Adrenal gland (tissue), 12 donors: Measurements from ENCODE around the gene SORBS1. TPM values are rescaled to one million over a fixed set of nuclear protein-coding genes. Genes with fewer than 3 reads are reported as not detected.

Experiments used
- DNase-seq, 7 donors: peaks; one replicate each; pipeline ENCODE4 v3.0.0-alpha.2; 2019 to 2020
- H3K27ac ChIP-seq, 5 donors: fragments of 200-600 bp; sonication (generic) in 4 of 5; 1 replicate in 3 of 5; 2 replicates in 2 of 5; pipeline versions ENCODE4 v1.5.1 to v1.8.0; 2016 to 2020; ENCODE audit warnings: mild to moderate bottlenecking in 1 of 5
- H3K27me3 ChIP-seq: fragments of 200-600 bp; 2 replicates; pipeline ENCODE4 v1.8.0; 2021
- H3K36me3 ChIP-seq, 2 donors: fragments of 200-600 bp; replicated peaks in 1 of 2; 1 replicate in 1 of 2; 2 replicates in 1 of 2; pipeline versions ENCODE4 v1.5.1 to v1.8.0; 2018 to 2022
- H3K4me1 ChIP-seq, 2 donors: fragments of 200-600 bp; replicated peaks in 1 of 2; 1 replicate in 1 of 2; 2 replicates in 1 of 2; pipeline versions ENCODE4 v1.5.1 to v1.8.0; 2018 to 2021
- H3K4me3 ChIP-seq, 4 donors: fragments of 200-600 bp; sonication (generic) in 3 of 4; one replicate each; pipeline ENCODE4 v1.5.1; 2016 to 2018
- H3K9me3 ChIP-seq, 3 donors: fragments of 200-600 bp; sonication (generic) in 1 of 3; replicated peaks in 1 of 3; 1 replicate in 2 of 3; 2 replicates in 1 of 3; pipeline versions ENCODE4 v1.5.1 to v1.8.0; 2016 to 2021
- CTCF ChIP-seq, 6 experiments: fragments of 450-650 bp in 4 of 6; fragments of 200-600 bp in 2 of 6; sonication (generic) in 1 of 6; IDR thresholded peaks; 1 replicate in 5 of 6; 2 replicates in 1 of 6; pipeline versions ENCODE4 v1.5.1 to v1.8.0; 2016 to 2021; ENCODE audit warnings: antibody characterized with exemption in 6 of 6, mild to moderate bottlenecking in 2 of 6, moderate library complexity in 1 of 6
- POLR2A ChIP-seq, 2 donors: fragments of 450-650 bp; IDR thresholded peaks; one replicate each; pipeline ENCODE4 v1.6.1; 2017; ENCODE audit warnings: antibody characterized with exemption in 2 of 2, mild to moderate bottlenecking in 2 of 2, moderate library complexity in 1 of 2
- WGBS, 4 donors: extraction: QIAGEN DNeasy Blood & Tissue Kit in 2 of 4; methylation state at CpG; one replicate each; pipeline versions ENCODE4 v1.1.5 to v1.1.7; 2013 to 2017; 5-methylcytosine and 5-hydroxymethylcytosine counted together
- intact Hi-C, 2 donors: fragments of 100-400 bp; cut with DNase I; formaldehyde crosslinking; loops; one replicate each; pipeline versions ENCODE4 v1.14.1 to v1.15.0; 2022 to 2023
- polyA plus RNA-seq, 3 donors: library from polyadenylated mRNA; stranded (reverse); fragments of 200-250 nt in 2 of 3; fragments of 350-450 nt in 1 of 3; fragmentation: Illumina TruSeq in 1 of 3; extraction: RNeasy Lipid Tissue Mini Kit (QIAGEN cat#74804) in 1 of 3; gene quantifications; one replicate each; pipeline ENCODE4 v1.2.3, GENCODE V29; 2013 to 2014
- total RNA-seq, 9 donors: library from RNA; depleted of rRNA in 4 of 9; stranded (reverse); fragments of >200 nt in 4 of 9; fragments of 120-200 nt in 1 of 9; fragmentation: NEBNext Ultra II Directional in 1 of 9; extraction: Animal tissue kit (Norgen Biotek cat#: 25700) in 1 of 9; gene quantifications; one replicate each; pipeline versions ENCODE4 v1.1.0 to v1.2.4, GENCODE V29; 2013 to 2023
- donor health status: healthy with polysubstance abuse.
- donor health status: Bipolar disorder and iron deficiency.
- donor health status: DM: yes; HTN: yes; CAD: no.
- donor health status: DM: no; HTN: no; CAD: no.
- donor health status: DM: no; HTN: no; CAD: no.
- donor health status: DM: yes; HTN: yes; CAD: no.

SORBS1 gene
- total and polyA plus RNA-seq, 12 donors = 9.5 to 43.4 (median 19.0) TPM

GRCh38 chr10:95457319-95457886 lies 103.8 kb downstream of the SORBS1 start:
- intact Hi-C loops = no loop called here
- H3K27ac ChIP-seq = no peak overlapping the region
- 77 to 84% (median 82%) methylated on average over 5 of the region's 5 CpGs for WGBS, 4 donors
- TF ChIP-seq CTCF (IDR thresholded peaks at IDR 0.05) = no peak
- TF ChIP-seq POLR2A (IDR thresholded peaks at IDR 0.05) = no peak
- H3K9me3 ChIP-seq = no peaks in the 10 kb centered on the region
- no peaks in the 10 kb centered on the region for H3K36me3 ChIP-seq
- H3K4me3 ChIP-seq = no peak overlapping the region
- DNase-seq = no peak
- no peaks in the 10 kb centered on the region for H3K27me3 ChIP-seq
- H3K4me1 ChIP-seq = peaks cover 0 to 5% of the 10 kb centered on the region in 2 donors

- Histone ChIP-seq H3K4me1 (peaks cover 0 to 5% of the 10 kb centered on the region in 2 donors), H3K27me3 (no peaks in the 10 kb centered on the region), H3K36me3 (no peaks in the 10 kb centered on the region), H3K9me3 (no peaks in the 10 kb centered on the region), H3K27ac (no peak overlapping the region), H3K4me3 (no peak overlapping the region)
- no peak for DNase-seq
- WGBS, 4 donors = 90 to 100% (median 96%) methylated on average over 2 of the region's 2 CpGs
- intact Hi-C loops = no loop called here
- TF ChIP-seq POLR2A (IDR thresholded peaks at IDR 0.05) = no peak
- no peak for TF ChIP-seq CTCF (IDR thresholded peaks at IDR 0.05)
Measured at GRCh38 chr10:95456516-95456915, 104.7 kb downstream of the SORBS1 start.

- Histone ChIP-seq H3K4me3 (no peak overlapping the region), H3K36me3 (no peaks in the 10 kb centered on the region), H3K4me1 (peaks cover 0 to 5% of the 10 kb centered on the region in 2 donors), H3K27ac (no peak overlapping the region), H3K9me3 (no peaks in the 10 kb centered on the region), H3K27me3 (no peaks in the 10 kb centered on the region)
- no peak for DNase-seq
- intact Hi-C loops = no loop called here
- TF ChIP-seq CTCF (IDR thresholded peaks at IDR 0.05) (no peak), POLR2A (IDR thresholded peaks at IDR 0.05) (no peak)
- WGBS, 4 donors = 76 to 86% (median 80%) methylated on average over 4 of the region's 4 CpGs
Measured at GRCh38 chr10:95454940-95455339, 106.2 kb downstream of the SORBS1 start.

GRCh38 chr10:95454356-95454755 lies 106.8 kb downstream of the SORBS1 start:
- H3K4me1 ChIP-seq = peaks cover 0 to 5% of the 10 kb centered on the region in 2 donors

More at GRCh38 chr10:95454356-95454755, 106.8 kb downstream of the SORBS1 start:
- Histone ChIP-seq H3K27ac (no peak overlapping the region), H3K36me3 (no peaks in the 10 kb centered on the region), H3K9me3 (no peaks in the 10 kb centered on the region), H3K4me3 (no peak overlapping the region), H3K27me3 (no peaks in the 10 kb centered on the region)
- 82 to 90% (median 87%) methylated on average over 3 of the region's 3 CpGs for WGBS, 4 donors
- no peak for DNase-seq
- TF ChIP-seq POLR2A (IDR thresholded peaks at IDR 0.05) = no peak
- no peak for TF ChIP-seq CTCF (IDR thresholded peaks at IDR 0.05)
- intact Hi-C loops = no loop called here
